Left ventricle myocardium superior (tissue), 1 donor: Measurements from ENCODE around the gene NIPSNAP2. TPM values are rescaled to one million over a fixed set of nuclear protein-coding genes. Genes with fewer than 3 reads are reported as not detected.
"Not testable (repeated sequence)": the region's sequence is repeated elsewhere in the genome, so short reads cannot be mapped to it uniquely, and the experiment has no call there.

Experiments
- ATAC-seq: fragments of 200-7000 bp; cut with Tn5 transposase; one replicate; pipeline ENCODE4 v1.9.1; 2020; ENCODE audit warnings: mild to moderate bottlenecking, moderate library complexity
- DNase-seq: peaks from one replicate; pipeline ENCODE4 v3.0.0-alpha.2; 2020
- intact Hi-C: fragments of 100-400 bp; cut with micrococcal nuclease; formaldehyde crosslinking; loops from one replicate; pipeline ENCODE4 v1.11.0; 2022
- total RNA-seq: library from RNA; stranded (reverse); fragmentation: NEBNext Ultra II Directional; extraction: Animal tissue kit (Norgen Biotek cat#: 25700); gene quantifications from one replicate; pipeline ENCODE4 v1.2.1, GENCODE V29; 2021
- donor health status: DM: no; HTN: yes; CAD: no; lungs with severe emphysema.

The NIPSNAP2 gene
- total RNA-seq, 1 donor from 2014 or later, result 374 TPM

GRCh38 chr7:56033671-56034432 lies 69.5 kb downstream of the NIPSNAP2 start:
- ATAC-seq (peak; percentile 91), DNase-seq (peak; percentile 66)
- intact Hi-C loops, result no loop called here

- no peak for DNase-seq
- no peak for ATAC-seq
- intact Hi-C loops, result no loop called here
Observed at GRCh38 chr7:56040730-56041129, 76.3 kb downstream of the NIPSNAP2 start.

DNA sequence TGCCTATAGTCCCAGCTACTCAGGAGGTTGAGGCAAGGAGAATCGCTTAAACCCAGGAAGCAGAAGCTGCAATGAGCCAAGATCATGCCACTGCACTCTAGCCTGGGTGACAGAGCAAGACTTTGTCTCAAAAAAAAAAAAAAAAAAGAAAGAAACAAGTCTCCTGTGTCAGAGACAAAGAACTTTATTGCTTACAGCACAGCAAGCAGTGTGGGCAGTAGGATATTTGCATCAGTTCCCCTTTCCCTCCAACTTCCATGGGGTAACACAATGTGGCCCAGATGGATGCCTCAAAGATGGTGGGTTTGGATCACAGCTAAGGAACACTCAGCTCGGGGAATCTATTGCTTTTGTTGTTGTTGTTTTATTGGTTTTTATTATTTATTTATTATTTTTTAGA lies 81.4 kb downstream of the NIPSNAP2 start:
- ATAC-seq, intact Hi-C loops, DNase-seq: not testable (repeated sequence)

- DNase-seq, result no peak
- intact Hi-C loops, result no loop called here
- ATAC-seq, result no peak
Observed at GRCh38 chr7:56046721-56047445, 82.5 kb downstream of the NIPSNAP2 start.

DNA sequence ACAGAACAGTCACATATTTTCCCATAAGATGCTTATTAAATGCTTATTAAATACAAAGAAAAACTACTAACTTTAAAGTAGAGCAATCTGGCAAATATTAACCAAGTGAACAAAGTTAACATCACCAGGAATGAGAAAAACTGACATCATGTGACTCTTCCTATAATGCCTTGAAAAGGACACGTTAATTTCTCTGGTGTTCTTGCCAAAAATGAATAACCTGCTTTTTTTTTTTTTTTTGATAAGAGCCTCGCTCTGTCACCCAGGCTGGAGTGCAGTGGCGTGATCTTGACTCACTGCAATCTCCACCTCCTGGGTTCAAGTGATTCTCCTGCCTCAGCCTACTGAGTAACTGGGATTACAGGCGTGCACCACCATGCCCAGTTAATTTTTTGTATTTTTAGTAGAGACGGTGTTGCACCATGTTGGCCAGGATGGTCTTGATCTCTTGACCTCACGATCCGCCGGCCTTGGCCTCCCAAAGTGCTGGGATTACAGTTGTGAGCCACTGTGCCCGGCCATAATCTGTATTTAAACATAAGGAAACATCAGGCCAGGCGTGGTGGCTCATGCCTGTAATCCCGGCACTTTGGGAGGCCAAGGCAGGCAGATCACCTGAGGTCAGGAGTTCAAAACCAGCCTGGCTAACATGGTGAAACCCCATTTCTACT lies 83.2 kb downstream of the NIPSNAP2 start:
- ATAC-seq, DNase-seq, intact Hi-C loops: not testable (repeated sequence)

DNA sequence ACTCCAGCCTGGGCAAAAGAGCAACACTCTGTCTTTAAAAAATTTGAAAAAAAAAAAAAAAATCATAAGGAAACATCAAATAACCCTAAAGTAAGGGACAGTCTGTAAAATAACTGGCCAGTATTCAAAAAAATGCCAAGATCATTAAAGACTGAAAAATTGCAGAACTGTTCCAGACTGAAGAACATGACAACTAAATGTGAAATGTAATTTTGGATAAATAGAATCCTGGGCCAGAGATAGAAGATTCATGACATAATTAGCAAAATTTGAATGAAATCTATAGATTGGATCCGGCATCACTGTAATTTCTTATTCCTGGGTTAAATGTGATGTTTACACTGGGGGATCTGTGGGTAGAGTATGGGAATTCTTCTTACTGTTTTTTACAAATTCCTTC lies 83.9 kb downstream of the NIPSNAP2 start:
- intact Hi-C loops, result no loop called here
- DNase-seq (no peak), ATAC-seq (no peak)

DNA sequence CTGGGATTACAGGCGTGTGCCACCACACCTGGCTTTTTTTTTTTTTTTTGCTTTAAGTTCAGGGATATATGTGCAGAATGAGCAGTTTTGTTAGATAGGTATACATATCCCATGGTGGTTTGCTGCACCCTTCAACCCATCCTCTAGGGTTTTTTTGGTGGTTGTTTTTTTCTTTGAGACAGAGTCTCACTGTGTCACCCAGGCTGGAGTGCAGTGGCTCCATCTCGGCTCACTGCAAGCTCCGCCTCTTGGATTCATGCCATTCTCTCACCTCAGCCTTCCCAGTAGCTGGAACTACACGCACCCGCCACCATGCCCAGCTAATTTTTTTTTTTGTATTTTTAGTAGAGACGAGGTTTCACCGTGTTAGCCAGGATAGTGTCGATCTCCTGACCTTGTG lies 84.4 kb downstream of the NIPSNAP2 start:
- DNase-seq, intact Hi-C loops, ATAC-seq: not testable (repeated sequence)

Other genes starting within 250 kb of the NIPSNAP2 start
- gene SEPTIN14, start 101.8 kb upstream of the NIPSNAP2 start, total RNA-seq, result not detected
- 4.7 TPM for gene ZNF713, start 77.1 kb upstream of the NIPSNAP2 start, total RNA-seq
- gene MRPS17, start 12.7 kb upstream of the NIPSNAP2 start, total RNA-seq, result 23.2 TPM
- 14.6 TPM for gene PSPH, start 86.9 kb downstream of the NIPSNAP2 start, total RNA-seq
- 73.5 TPM for gene CCT6A, start 87.2 kb downstream of the NIPSNAP2 start, total RNA-seq
- gene SUMF2, start 99.7 kb downstream of the NIPSNAP2 start, total RNA-seq, result 29.2 TPM
- 30.4 TPM for gene PHKG1, start 128.4 kb downstream of the NIPSNAP2 start, total RNA-seq
- gene CHCHD2, start 141.9 kb downstream of the NIPSNAP2 start, total RNA-seq, result 500 TPM
- not detected for gene NUPR2, start 151.8 kb downstream of the NIPSNAP2 start, total RNA-seq